K562 (cell line): Measurements from ENCODE around the gene SMURF1. TPM values are rescaled to one million over a fixed set of nuclear protein-coding genes. Genes with fewer than 3 reads are reported as not detected.

Experiments
- CCNT2 ChIP-seq: IDR thresholded peaks from 2 replicates; pipeline ENCODE4 v1.6.1; 2011; ENCODE audit warnings: borderline replicate concordance, low read depth, mild to moderate bottlenecking, moderate library complexity, mixed read lengths, low read length; ENCODE audit not compliant: insufficient read length; ENCODE audit errors: extremely low read depth
- IRF2 ChIP-seq: sonication (generic); formaldehyde crosslinking; IDR thresholded peaks from 2 replicates; pipeline ENCODE4 v1.8.1; 2022; ENCODE audit warnings: mild to moderate bottlenecking, missing genetic modification reagents
- KLF6 ChIP-seq: fragments of 250-450 bp; sonication (Bioruptor Pico); IDR thresholded peaks from 2 replicates; pipeline ENCODE4 v1.4.0; 2020; ENCODE audit warnings: mild to moderate bottlenecking, moderate library complexity, borderline replicate concordance
- RCOR1 ChIP-seq, 2 experiments: IDR thresholded peaks; 2 replicates each; pipeline ENCODE4 v1.6.1; 2012; ENCODE audit warnings: low read depth in 2 of 2, low read length in 2 of 2, borderline replicate concordance in 1 of 2, improper control_type of control experiment in 1 of 2
- TRIM28 ChIP-seq: fragments of 450-650 bp; IDR thresholded peaks from 2 replicates; pipeline ENCODE4 v1.6.1; 2017
- polyA plus RNA-seq, 8 experiments: library from polyadenylated mRNA; depleted of rRNA in 4 of 8; stranded (reverse) in 5 of 8; unstranded in 3 of 8; fragments of >200 nt; fragmentation: Nextera tagmentation in 2 of 8; fragmentation: Illumina TruSeq in 1 of 8; extraction: Ambion mirVana in 2 of 8; extraction: Trizol in 1 of 8; gene quantifications; 2 replicates each; pipeline versions ENCODE4 v1.2.1 to v1.2.3, GENCODE V29; 2011 to 2014; ENCODE audit warnings: inconsistent platforms in 1 of 8, missing spikeins in 1 of 8
- total RNA-seq, 7 experiments: library from RNA; depleted of rRNA in 6 of 7; stranded (reverse); fragments of >200 nt in 6 of 7; fragmentation: Illumina TruSeq in 2 of 7; extraction: Trizol in 2 of 7; gene quantifications; 2 replicates each; pipeline versions ENCODE4 v1.2.1 to v1.2.3, GENCODE V29; 2011 to 2021; ENCODE audit warnings: low replicate concordance in 1 of 7
- TF ChIP-seq, protein P1 (sequence below), 3 experiments: fragments of 200-800 bp in 1 of 3; fragments of 250-450 bp in 1 of 3; fragments of 450-650 bp in 1 of 3; sonication (Bioruptor Pico) in 1 of 3; sonication (Bioruptor generic) in 1 of 3; formaldehyde crosslinking in 1 of 3; IDR thresholded peaks; 2 replicates each; pipeline versions ENCODE4 v1.6.1 to v1.8.0; 2016 to 2022; ENCODE audit warnings: mild to moderate bottlenecking in 2 of 3, missing genetic modification characterization in 2 of 3, missing compliant biosample characterization in 1 of 3, moderate library complexity in 1 of 3
- TF ChIP-seq, protein P2 (sequence below): sonication (generic); formaldehyde crosslinking; IDR thresholded peaks from 2 replicates; pipeline ENCODE4 v1.8.0; 2022; ENCODE audit warnings: mild to moderate bottlenecking, missing genetic modification reagents
- TF ChIP-seq, protein P3 (sequence below), 2 experiments: fragments of 450-650 bp in 1 of 2; sonication (generic) in 1 of 2; formaldehyde crosslinking in 1 of 2; IDR thresholded peaks in 1 of 2; conservative IDR thresholded peaks in 1 of 2; 2 replicates each; pipeline versions ENCODE4 v1.6.1 to v1.8.1; 2016 to 2023; ENCODE audit warnings: mild to moderate bottlenecking in 2 of 2, moderate library complexity in 2 of 2, inconsistent platforms in 1 of 2, missing genetic modification reagents in 1 of 2

SMURF1 gene
- total and polyA plus RNA-seq, 9 of the 15 experiments (the other 6 are each of a cell fraction or from before 2014, with no cell fraction given): 1.0 to 20.1 (median 12.6) TPM

DNA sequence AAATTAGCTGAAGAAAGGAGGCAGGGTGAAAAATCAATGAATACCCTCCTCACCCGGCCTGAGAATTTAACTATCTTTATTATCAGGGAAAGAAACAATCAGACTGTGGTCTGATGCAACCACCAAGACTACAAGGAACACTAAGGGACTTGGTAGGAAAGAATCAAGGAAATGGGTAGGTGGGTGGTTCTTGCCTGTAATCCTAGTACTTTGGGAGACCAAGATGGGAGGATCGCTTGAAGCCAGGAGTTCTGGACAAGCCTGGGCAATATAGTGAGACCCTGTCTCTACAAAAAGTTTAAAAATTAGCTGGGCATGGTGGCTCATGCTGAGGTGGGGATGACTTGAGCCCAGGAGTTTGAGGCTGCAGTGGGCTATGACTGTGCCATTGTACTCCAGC lies 12.6 kb downstream of the SMURF1 start (continued):
- TF ChIP-seq, protein P1, sequence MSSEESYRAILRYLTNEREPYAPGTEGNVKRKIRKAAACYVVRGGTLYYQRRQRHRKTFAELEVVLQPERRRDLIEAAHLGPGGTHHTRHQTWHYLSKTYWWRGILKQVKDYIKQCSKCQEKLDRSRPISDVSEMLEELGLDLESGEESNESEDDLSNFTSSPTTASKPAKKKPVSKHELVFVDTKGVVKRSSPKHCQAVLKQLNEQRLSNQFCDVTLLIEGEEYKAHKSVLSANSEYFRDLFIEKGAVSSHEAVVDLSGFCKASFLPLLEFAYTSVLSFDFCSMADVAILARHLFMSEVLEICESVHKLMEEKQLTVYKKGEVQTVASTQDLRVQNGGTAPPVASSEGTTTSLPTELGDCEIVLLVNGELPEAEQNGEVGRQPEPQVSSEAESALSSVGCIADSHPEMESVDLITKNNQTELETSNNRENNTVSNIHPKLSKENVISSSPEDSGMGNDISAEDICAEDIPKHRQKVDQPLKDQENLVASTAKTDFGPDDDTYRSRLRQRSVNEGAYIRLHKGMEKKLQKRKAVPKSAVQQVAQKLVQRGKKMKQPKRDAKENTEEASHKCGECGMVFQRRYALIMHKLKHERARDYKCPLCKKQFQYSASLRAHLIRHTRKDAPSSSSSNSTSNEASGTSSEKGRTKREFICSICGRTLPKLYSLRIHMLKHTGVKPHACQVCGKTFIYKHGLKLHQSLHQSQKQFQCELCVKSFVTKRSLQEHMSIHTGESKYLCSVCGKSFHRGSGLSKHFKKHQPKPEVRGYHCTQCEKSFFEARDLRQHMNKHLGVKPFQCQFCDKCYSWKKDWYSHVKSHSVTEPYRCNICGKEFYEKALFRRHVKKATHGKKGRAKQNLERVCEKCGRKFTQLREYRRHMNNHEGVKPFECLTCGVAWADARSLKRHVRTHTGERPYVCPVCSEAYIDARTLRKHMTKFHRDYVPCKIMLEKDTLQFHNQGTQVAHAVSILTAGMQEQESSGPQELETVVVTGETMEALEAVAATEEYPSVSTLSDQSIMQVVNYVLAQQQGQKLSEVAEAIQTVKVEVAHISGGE (CRISPR knock-in tag; IDR thresholded peaks at IDR 0.05): no peak
- TF ChIP-seq IRF2 (no peak), TRIM28 (no peak), RCOR1 (IDR thresholded peaks at IDR 0.05; ENCODE audit: borderline replicate concordance in 1 of 2, low read depth in 2 of 2, low read length in 2 of 2) (no peak), KLF6 (CRISPR knock-in tag) (no peak), CCNT2 (no peak)
- TF ChIP-seq, protein P2, sequence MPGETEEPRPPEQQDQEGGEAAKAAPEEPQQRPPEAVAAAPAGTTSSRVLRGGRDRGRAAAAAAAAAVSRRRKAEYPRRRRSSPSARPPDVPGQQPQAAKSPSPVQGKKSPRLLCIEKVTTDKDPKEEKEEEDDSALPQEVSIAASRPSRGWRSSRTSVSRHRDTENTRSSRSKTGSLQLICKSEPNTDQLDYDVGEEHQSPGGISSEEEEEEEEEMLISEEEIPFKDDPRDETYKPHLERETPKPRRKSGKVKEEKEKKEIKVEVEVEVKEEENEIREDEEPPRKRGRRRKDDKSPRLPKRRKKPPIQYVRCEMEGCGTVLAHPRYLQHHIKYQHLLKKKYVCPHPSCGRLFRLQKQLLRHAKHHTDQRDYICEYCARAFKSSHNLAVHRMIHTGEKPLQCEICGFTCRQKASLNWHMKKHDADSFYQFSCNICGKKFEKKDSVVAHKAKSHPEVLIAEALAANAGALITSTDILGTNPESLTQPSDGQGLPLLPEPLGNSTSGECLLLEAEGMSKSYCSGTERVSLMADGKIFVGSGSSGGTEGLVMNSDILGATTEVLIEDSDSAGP (CRISPR knock-in tag): no peak
- TF ChIP-seq, protein P3, sequence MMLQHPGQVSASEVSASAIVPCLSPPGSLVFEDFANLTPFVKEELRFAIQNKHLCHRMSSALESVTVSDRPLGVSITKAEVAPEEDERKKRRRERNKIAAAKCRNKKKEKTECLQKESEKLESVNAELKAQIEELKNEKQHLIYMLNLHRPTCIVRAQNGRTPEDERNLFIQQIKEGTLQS (IDR thresholded peaks at IDR 0.05): peak; percentile 53; the same call in 1 of the 2 replicates
- TF ChIP-seq, protein P3 (CRISPR knock-in tag; conservative IDR thresholded peaks at IDR 0.05): no peak
